A549 (cell line): ENCODE data around the gene IRF3. TPM values are rescaled to one million over a fixed set of nuclear protein-coding genes. Genes with fewer than 3 reads are reported as not detected.

Experiments used
- ATAC-seq, 2 experiments: fragments of 200-7000 bp in 1 of 2; fragments of >200 bp in 1 of 2; cut with Nextera tagmentation in 1 of 2; cut with Tn5 transposase in 1 of 2; 3 replicates each; pipeline versions ENCODE4 v1.8.0 to v1.9.1; 2018 to 2020; ENCODE audit warnings: mild to moderate bottlenecking in 1 of 2, moderate library complexity in 1 of 2
- CTCF ChIA-PET: fragments of 300-600 bp; sonication (Branson Sonifier 250); formaldehyde crosslinking; extraction: SDS; loops from one replicate; lab custom pipeline; 2021; ENCODE audit warnings: antibody characterized with exemption, inconsistent platforms; lab: Yijun Ruan, JAX
- POLR2A ChIA-PET: fragments of 350-600 bp; formaldehyde crosslinking; extraction: SDS; loops from one replicate; lab custom pipeline; 2021; ENCODE audit warnings: antibody characterized with exemption, inconsistent platforms; lab: Yijun Ruan, JAX
- DNase-seq, 2 experiments: peaks; one replicate each; pipeline versions ENCODE4 v3.0.0 to v3.0.0-alpha.2; 2011 to 2016; ENCODE audit warnings: low read depth in 1 of 2, low spot score in 1 of 2
- FAIRE-seq: peaks from 2 replicates; lab custom pipeline; 2011; peaks lifted over from hg19 to GRCh38; lab: Jason Lieb, UNC
- H3K27ac ChIP-seq, 2 experiments: fragments of >200 bp; sonication (Bioruptor Twin); formaldehyde crosslinking; 3 replicates each; pipeline ENCODE4 v1.5.1; 2016 to 2017
- H3K4me1 ChIP-seq: fragments of >200 bp; sonication (Bioruptor Twin); formaldehyde crosslinking; 3 replicates; pipeline ENCODE4 v1.6.1; 2016
- H3K4me2 ChIP-seq: fragments of >200 bp; sonication (Bioruptor Twin); formaldehyde crosslinking; 3 replicates; pipeline ENCODE4 v1.6.1; 2016
- H3K4me3 ChIP-seq: fragments of >200 bp; sonication (Bioruptor Twin); formaldehyde crosslinking; 3 replicates; pipeline ENCODE4 v1.5.1; 2016
- H3K9me3 ChIP-seq: fragments of >200 bp; sonication (Bioruptor Twin); formaldehyde crosslinking; 3 replicates; pipeline ENCODE4 v1.6.1; 2016
- ATOH8 ChIP-seq: fragments of 250-450 bp; sonication (Bioruptor Pico); IDR thresholded peaks from 2 replicates; pipeline ENCODE4 v1.5.0; 2020; ENCODE audit warnings: low read depth, mild to moderate bottlenecking, moderate library complexity
- CBX2 ChIP-seq: fragments of 200-600 bp; sonication (generic); IDR thresholded peaks from 2 replicates; pipeline ENCODE4 v1.6.1; 2016; ENCODE audit warnings: low read depth, mild to moderate bottlenecking, borderline replicate concordance
- CBX8 ChIP-seq: fragments of 200-600 bp; sonication (generic); IDR thresholded peaks from 2 replicates; pipeline ENCODE4 v1.6.1; 2016
- ELK1 ChIP-seq: fragments of 150-350 bp; IDR thresholded peaks from 2 replicates; pipeline ENCODE4 v1.6.1; 2014; ENCODE audit warnings: low read depth, mild to moderate bottlenecking, low read length
- FOSB ChIP-seq: fragments of 250-450 bp; sonication (Bioruptor Pico); IDR thresholded peaks from 2 replicates; pipeline ENCODE4 v1.5.0; 2020; ENCODE audit warnings: mild to moderate bottlenecking, moderate library complexity
- FOSL2 ChIP-seq, 2 experiments: fragments of 450-650 bp in 1 of 2; fragments of >200 bp in 1 of 2; sonication (Bioruptor Twin) in 1 of 2; formaldehyde crosslinking; IDR thresholded peaks; 2 replicates each; pipeline versions ENCODE4 v1.5.0 to v1.6.1; 2016 to 2020; ENCODE audit warnings: mild to moderate bottlenecking in 1 of 2, moderate library complexity in 1 of 2
- HEYL ChIP-seq: fragments of 250-450 bp; sonication (Bioruptor Pico); IDR thresholded peaks from 2 replicates; pipeline ENCODE4 v1.8.0; 2021; ENCODE audit warnings: mild to moderate bottlenecking, moderate library complexity
- JUN ChIP-seq, 2 experiments: fragments of >200 bp; sonication (Bioruptor Twin); formaldehyde crosslinking; IDR thresholded peaks; 2 replicates in 1 of 2; 3 replicates in 1 of 2; pipeline ENCODE4 v1.6.1; 2016 to 2017
- MAX ChIP-seq: IDR thresholded peaks from 2 replicates; pipeline ENCODE4 v1.6.1; 2012
- MAZ ChIP-seq: fragments of 150-350 bp; IDR thresholded peaks from 2 replicates; pipeline ENCODE4 v1.6.1; 2014; ENCODE audit warnings: antibody characterized with exemption, low read depth, low read length, borderline replicate concordance
- RARB ChIP-seq: fragments of 250-450 bp; sonication (Bioruptor Pico); IDR thresholded peaks from 2 replicates; pipeline ENCODE4 v1.8.0; 2021; ENCODE audit warnings: mild to moderate bottlenecking, moderate library complexity
- REST ChIP-seq: fragments of 200-600 bp; sonication (generic); IDR thresholded peaks from 2 replicates; pipeline ENCODE4 v1.6.1; 2016; ENCODE audit warnings: antibody characterized with exemption, mild to moderate bottlenecking, moderate library complexity
- TP53 ChIP-seq: fragments of 250-450 bp; sonication (Bioruptor Pico); IDR thresholded peaks from 2 replicates; pipeline ENCODE4 v1.5.0; 2021; ENCODE audit warnings: mild to moderate bottlenecking, moderate library complexity
- ZFP36 ChIP-seq: fragments of 450-650 bp; IDR thresholded peaks from 2 replicates; pipeline ENCODE4 v1.6.1; 2014; ENCODE audit warnings: borderline replicate concordance; ENCODE audit not compliant: partially characterized antibody
- WGBS: methylation state at CpG from one replicate; pipeline ENCODE4 v1.1.6; 2017; ENCODE audit errors: missing lambda C conversion rate; 5-methylcytosine and 5-hydroxymethylcytosine counted together
- polyA plus RNA-seq, 4 experiments: library from polyadenylated mRNA; depleted of rRNA in 3 of 4; stranded (reverse); fragments of >200 nt; fragmentation: RNase III in 1 of 4; extraction: RNeasy Plus Mini Kit Qiagen cat#74134 plus additional on column Dnase treatment in 1 of 4; gene quantifications; 2 replicates in 3 of 4; 3 replicates in 1 of 4; pipeline ENCODE4 v1.2.3, GENCODE V29; 2011 to 2017
- TF ChIP-seq, protein P1 (sequence below): fragments of 450-650 bp; IDR thresholded peaks from 2 replicates; pipeline ENCODE4 v1.6.1; 2014; ENCODE audit warnings: antibody characterized with exemption

IRF3 gene
- polyA plus RNA-seq, 2 of the 4 experiments (the other 2 are of a cell fraction) = 54.0 to 103 TPM

DNA sequence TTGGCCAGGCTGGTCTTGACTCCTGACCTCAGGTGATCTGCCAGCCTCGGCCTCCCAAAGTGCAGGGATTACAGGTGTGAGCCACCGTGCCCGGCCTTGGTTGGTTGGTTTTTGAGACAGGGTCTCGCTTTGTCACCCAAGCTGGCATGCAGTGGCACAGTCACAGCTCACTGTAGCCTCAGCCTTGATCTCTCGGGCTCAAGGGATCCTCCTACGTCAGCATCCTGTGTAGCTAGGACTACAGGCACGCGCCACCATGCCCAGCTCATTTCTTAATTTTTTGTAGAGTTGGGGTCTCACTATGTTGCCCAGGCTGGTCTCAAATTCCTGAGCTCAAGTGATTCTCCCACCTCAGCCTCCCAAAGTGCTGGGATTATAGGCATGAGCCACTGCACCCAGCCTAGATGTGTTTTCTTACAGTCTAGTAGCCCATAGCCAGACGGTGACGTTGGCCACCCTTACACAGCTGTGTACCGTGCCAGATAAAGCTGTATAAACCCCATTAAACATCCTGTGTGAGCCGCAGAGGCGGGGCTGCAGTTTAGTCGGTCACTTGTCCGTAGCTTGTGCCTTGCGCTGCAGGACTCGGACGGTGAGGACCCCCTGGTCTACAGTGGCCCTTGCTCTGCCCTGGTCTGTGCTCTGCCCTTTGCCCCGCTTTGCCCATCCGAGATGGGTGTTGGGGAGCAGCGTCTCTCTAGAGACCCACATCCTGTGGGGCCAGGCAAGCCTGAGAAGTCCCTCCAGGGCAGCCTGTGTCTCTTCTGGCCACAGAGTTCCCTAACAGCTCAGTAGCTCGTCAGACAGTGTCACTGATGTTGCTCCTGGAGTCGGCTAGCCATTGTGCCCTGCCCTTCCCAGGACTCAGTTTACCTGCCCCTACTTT is 9.8 kb downstream of the IRF3 start:
- ChIA-PET POLR2A (interaction anchor here (1.0 to 2.6 kb wide), 4 partner anchors 8 to 21 kb away, joined by 3 to 14 read pairs (median 9); partner anchors contain the start of genes RRAS and SCAF1), CTCF (interaction anchor here (0.5 to 21.2 kb wide), 7 partner anchors 11 to 289 kb away, joined by 3 to 326 read pairs (median 4); partner anchors contain the start of genes PRMT1, RRAS and SCAF1)
- ATAC-seq = no peak
- Histone ChIP-seq H3K4me1 (no peaks in the 10 kb centered on the region), H3K9me3 (0 out of 3 replicates have a peak, but pooled peaks cover 3% of the 10 kb centered on the region), H3K4me2 (no peak overlapping the region), H3K4me3 (no peak overlapping the region), H3K27ac (no peak overlapping the region)
- no peak for FAIRE-seq
- WGBS = 92% methylated on average over 23 of the region's 23 CpGs
- TF ChIP-seq ATOH8 = no peak
- no peak for TF ChIP-seq ZFP36
- no peak for TF ChIP-seq HEYL (CRISPR knock-in tag)
- TF ChIP-seq JUN (IDR thresholded peaks at IDR 0.05) = no peak
- TF ChIP-seq RARB (CRISPR knock-in tag) = no peak
- no peak for TF ChIP-seq CBX8
- no peak for TF ChIP-seq TP53
- TF ChIP-seq FOSB = no peak
- TF ChIP-seq, protein P1, sequence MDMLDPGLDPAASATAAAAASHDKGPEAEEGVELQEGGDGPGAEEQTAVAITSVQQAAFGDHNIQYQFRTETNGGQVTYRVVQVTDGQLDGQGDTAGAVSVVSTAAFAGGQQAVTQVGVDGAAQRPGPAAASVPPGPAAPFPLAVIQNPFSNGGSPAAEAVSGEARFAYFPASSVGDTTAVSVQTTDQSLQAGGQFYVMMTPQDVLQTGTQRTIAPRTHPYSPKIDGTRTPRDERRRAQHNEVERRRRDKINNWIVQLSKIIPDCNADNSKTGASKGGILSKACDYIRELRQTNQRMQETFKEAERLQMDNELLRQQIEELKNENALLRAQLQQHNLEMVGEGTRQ = no peak
- no peak for TF ChIP-seq CBX2
- TF ChIP-seq MAX = no peak
- no peak for DNase-seq

- H3K4me3 ChIP-seq = no peak overlapping the region
- FAIRE-seq (no peak), ATAC-seq (no peak), DNase-seq (no peak)
- H3K27ac ChIP-seq = no peak overlapping the region
- no peaks in the 10 kb centered on the region for H3K9me3 ChIP-seq
- POLR2A ChIA-PET = interaction anchor here (2.5 to 2.6 kb wide), 2 partner anchors 12 to 14 kb away, joined by 13 to 14 read pairs; partner anchors contain the start of genes RRAS and SCAF1
- CTCF ChIA-PET = interaction anchor here (1.6 to 21.2 kb wide), 3 partner anchors 10 to 29 kb away, joined by 4 to 326 read pairs (median 117); partner anchors contain the start of genes PRMT1, RRAS and SCAF1
- TF ChIP-seq FOSL2 (IDR thresholded peaks at IDR 0.05) = no peak
- no peak for TF ChIP-seq FOSL2 (CRISPR knock-in tag; IDR thresholded peaks at IDR 0.05)
- no peak for TF ChIP-seq REST
- no peak for TF ChIP-seq MAZ
- no peak for TF ChIP-seq ELK1
- no peak overlapping the region for H3K4me2 ChIP-seq
- WGBS = 93% methylated on average over 8 of the region's 10 CpGs
- no peaks in the 10 kb centered on the region for H3K4me1 ChIP-seq
Observed at GRCh38 chr19:49654581-49654980, 11.1 kb downstream of the IRF3 start.
